GM13977 (cell line): ENCODE measurements around the gene WWOX.

ENCODE experiments used
- DNase-seq: peaks from one replicate; pipeline ENCODE4 v3.0.0; 2012; ENCODE audit warnings: low spot score
- in situ Hi-C: fragments of 300-500 bp; cut with MboI; formaldehyde crosslinking; loops from one replicate; pipeline ENCODE4 v1.12.0; 2022; ENCODE audit warnings: low sequenced_read_pairs, low pct_unique_long_range_greater_than_20kb, mixed read lengths, inconsistent platforms; ENCODE audit not compliant: unreplicated experiment
- TF ChIP-seq, protein P1 (sequence below): IDR thresholded peaks from 2 replicates; pipeline ENCODE4 v1.5.1; 2012; ENCODE audit warnings: mild to moderate bottlenecking, control low read depth; ENCODE audit not compliant: insufficient read depth; ENCODE audit errors: extremely low read depth, missing control alignments

WWOX gene

DNA sequence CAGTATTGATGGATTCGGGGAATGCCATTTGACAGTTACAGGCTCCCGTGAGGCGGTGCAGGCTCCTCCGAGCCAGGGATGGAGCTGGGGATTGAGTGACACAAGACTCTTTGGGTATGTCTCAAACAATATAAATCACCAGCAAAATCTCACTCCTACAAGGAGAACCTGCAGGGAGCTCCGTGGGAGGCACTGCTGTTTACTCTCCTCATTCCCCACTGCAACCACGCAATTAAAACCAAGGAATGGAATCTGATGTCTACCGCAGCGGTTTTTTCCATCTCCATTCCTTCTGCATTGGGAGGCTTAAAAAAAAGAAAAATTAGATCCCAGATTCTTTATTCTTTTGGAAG, 157.9 kb downstream of the WWOX start:
- no peak for DNase-seq
- in situ Hi-C loops: no loop called here
- TF ChIP-seq, protein P1, sequence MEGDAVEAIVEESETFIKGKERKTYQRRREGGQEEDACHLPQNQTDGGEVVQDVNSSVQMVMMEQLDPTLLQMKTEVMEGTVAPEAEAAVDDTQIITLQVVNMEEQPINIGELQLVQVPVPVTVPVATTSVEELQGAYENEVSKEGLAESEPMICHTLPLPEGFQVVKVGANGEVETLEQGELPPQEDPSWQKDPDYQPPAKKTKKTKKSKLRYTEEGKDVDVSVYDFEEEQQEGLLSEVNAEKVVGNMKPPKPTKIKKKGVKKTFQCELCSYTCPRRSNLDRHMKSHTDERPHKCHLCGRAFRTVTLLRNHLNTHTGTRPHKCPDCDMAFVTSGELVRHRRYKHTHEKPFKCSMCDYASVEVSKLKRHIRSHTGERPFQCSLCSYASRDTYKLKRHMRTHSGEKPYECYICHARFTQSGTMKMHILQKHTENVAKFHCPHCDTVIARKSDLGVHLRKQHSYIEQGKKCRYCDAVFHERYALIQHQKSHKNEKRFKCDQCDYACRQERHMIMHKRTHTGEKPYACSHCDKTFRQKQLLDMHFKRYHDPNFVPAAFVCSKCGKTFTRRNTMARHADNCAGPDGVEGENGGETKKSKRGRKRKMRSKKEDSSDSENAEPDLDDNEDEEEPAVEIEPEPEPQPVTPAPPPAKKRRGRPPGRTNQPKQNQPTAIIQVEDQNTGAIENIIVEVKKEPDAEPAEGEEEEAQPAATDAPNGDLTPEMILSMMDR: no peak

DNA sequence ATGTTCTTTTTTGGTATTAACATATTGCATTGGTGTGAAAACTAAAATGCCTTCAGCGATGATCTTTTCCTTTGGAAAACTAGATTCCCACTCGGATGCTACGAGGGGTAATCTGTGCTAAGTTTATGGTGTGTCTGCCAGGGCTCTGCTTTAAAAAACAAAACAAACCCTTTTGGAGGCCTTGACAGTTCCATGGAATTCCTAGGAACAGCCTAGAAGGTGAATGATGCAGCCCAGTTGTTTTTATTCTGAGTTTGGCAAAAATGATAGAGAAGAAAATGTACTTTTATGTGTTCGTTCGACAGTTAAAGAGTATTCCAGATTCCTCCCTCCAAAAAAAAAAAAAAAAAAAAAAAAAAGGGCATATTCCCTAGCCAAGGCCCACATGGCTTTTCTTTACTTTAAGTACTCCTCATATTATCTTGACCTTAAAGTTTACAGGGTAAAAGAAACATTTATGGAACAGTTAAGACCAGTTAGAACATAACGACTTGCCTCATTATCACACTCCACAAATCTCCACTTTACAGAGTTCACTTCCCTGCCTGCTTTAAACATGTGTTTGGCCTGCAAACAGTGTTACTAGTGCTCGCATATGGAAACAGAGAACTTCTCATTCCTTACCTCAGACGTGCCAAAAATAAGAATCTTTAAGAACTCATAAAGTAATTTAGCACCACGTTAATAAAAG, 159.1 kb downstream of the WWOX start:
- TF ChIP-seq, protein P1: no peak
- in situ Hi-C loops: no loop called here
- DNase-seq: no peak

DNA sequence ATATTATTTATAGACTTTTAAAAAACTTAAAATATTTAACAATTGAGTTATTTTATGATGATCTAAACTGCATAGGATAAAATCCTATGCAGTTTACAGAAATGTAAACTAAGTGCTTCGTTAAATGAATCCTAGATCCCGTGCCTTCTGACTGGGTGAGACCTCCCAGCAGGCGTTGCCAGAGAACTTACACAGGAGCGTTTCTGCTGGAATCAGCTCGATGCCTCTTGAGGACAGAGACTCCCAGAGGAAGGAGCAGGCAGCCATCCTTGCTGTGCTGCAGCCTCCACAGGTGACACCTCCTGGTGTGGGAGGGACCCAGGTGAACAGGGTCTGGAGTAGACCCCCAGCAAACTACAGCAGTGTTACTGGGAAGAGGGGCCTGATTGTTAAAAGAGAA, 160.4 kb downstream of the WWOX start:
- TF ChIP-seq, protein P1: no peak
- DNase-seq: no peak
- in situ Hi-C loops: no loop called here

DNA sequence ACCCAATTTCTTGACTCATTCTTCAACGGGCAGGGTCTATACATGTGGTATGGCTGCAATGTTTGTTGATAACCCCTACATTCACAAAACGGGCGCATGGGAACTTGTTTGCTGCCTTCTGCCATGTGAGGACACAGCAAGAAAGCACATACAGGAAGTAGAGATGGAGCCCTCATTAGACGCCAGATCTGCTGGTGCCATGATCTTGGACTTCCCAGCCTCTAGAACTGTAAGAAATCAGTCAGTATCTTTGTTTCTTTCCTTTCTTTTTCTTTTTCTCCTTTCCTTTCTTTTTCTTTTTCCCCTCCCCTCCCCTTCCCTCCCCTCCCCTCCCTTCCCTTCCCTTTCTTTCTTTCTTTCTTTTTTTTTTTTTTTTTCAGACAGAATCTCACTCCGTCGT, 165.2 kb downstream of the WWOX start:
- no peak for DNase-seq
- in situ Hi-C loops: no loop called here
- TF ChIP-seq, protein P1: no peak

DNA sequence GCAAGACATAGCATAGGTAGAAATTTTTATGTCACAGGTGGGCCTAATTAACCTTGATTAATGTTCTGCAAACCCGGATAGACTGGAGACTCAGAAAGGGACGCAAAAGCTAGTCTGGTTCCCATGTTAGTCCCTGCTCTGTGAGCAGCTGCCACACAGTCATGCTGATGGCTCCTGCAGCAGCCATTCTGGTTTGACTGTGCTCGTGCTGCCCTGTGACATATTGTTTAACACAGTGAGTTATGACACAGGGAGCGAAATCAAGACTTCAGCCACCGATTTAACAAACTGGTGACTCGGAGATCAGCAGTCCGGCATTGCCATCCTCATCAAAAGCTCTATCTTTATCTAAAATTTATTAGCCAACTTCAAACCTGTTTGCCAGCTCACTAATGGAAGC, 169.8 kb downstream of the WWOX start:
- DNase-seq: no peak
- in situ Hi-C loops: no loop called here
- TF ChIP-seq, protein P1: no peak

DNA sequence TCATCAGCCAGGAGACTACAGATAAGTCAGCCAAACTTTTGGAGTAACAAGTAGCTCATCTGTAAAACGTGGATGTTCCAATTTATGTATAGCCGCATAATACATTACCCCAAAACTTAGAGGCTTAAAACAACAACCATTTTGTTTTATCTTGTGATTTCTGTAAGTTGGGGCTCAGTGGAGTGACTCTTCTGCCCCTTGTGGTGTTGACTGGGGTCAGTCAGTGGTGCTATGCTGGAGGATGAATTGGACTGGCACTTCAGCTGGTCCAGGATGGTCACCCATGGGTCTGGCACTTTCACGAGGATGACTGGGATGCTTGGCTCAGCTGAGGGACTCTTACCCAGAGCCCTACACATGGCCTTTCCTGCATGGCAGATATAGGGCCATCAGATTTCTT, 172.5 kb downstream of the WWOX start:
- TF ChIP-seq, protein P1: no peak
- DNase-seq: no peak
- in situ Hi-C loops: no loop called here
